ENCODE results near the gene NDNF.
A peak's percentile ranks its signal among the peaks of the same experiment; 100 is the strongest.

Gene NDNF, protein sequence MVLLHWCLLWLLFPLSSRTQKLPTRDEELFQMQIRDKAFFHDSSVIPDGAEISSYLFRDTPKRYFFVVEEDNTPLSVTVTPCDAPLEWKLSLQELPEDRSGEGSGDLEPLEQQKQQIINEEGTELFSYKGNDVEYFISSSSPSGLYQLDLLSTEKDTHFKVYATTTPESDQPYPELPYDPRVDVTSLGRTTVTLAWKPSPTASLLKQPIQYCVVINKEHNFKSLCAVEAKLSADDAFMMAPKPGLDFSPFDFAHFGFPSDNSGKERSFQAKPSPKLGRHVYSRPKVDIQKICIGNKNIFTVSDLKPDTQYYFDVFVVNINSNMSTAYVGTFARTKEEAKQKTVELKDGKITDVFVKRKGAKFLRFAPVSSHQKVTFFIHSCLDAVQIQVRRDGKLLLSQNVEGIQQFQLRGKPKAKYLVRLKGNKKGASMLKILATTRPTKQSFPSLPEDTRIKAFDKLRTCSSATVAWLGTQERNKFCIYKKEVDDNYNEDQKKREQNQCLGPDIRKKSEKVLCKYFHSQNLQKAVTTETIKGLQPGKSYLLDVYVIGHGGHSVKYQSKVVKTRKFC

DNA sequence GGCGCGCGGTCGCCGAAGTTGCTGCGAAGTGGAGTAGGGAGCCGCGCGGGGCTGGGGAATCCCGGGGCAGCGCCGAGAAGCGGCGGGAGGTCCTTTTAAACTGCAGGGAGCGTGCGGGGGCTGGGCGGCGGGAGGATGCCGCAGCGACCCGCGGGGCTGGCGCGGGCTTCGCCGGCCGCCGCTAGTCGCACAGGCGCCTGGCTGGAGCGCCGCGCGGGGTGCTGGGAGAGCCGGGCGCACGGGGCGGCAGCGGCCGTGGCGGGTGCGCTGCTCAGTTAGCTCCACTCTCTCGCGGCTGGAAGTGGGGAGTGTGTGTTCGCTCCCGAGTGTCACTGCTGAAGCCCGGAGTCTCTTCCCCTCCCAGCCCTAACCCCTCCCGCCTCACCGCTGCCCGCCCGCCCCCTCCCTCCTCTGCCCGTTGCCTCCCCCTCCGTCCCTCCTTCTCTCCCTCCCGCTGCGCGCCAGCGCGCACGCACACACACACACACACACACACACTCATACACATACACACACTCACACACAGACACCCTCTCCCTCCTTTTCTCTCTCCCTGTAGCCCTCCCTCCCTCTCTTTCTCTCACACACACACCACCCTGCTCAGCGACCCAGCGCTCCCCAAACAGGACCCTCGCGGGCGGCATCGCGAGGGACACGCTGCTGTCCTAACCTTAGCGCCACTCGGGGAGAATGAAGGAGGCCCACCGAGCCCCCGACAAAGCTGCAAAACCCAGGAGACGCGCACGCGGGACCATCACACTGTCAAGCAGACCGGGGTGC is at the start of gene NDNF:
Gene NDNF (minus strand): TSS at position 312 of the 780 bp plus-strand sequence. CDS start 26,698 bp downstream, outside the sequence.
- Histone ChIP-seq H3K4me1 (ENCODE audit: control insufficient read depth, insufficient read depth, low read length) (peaks cover 14% of the 10 kb centered on the region), H3K9me3 (ENCODE audit: control insufficient read depth in 2 of 2, low read length in 2 of 2) (no peaks in the 10 kb centered on the region), H3K36me3 (ENCODE audit: control insufficient read depth in 2 of 2, insufficient read depth in 2 of 2, low read length in 2 of 2) (no peaks in the 10 kb centered on the region), H3K9ac (ENCODE audit: low read length in 2 of 2) (peak within 1 kb of the TSS; percentile 48 to 50), H3K27ac (ENCODE audit: low read length) (peak within 1 kb of the TSS; percentile 32), H3K27me3 (ENCODE audit: control insufficient read depth in 1 of 2, insufficient read depth in 2 of 2, low read length in 2 of 2) (peaks cover 3 to 6% of the 10 kb centered on the region in 2 donors), H3K4me3 (ENCODE audit: low read length in 2 of 2) (peak within 1 kb of the TSS; percentile 82 to 84)

DNA sequence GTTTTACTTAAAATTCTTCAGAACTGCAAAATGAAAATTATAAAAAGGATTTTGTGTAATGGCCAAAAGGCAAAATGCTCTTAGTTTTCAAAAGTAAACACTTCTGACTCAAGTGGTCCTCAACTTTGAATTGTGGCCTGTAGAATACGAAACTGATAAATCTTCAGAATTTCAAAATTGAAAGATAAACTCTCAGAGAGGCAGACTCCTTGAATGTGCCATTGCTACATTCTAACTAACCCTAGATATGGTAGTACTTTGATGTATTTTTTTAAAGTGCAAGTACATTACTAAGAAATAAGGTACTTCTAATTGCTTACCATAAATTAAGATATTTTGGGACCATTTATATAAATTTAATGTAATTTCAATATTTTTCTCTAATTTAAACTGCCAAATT is 47.4 kb upstream of the NDNF start:
- no peaks in the 10 kb centered on the region for H3K36me3 ChIP-seq (ENCODE audit: control insufficient read depth in 2 of 2, insufficient read depth in 2 of 2, low read length in 2 of 2)
- H3K9me3 ChIP-seq (ENCODE audit: control insufficient read depth in 2 of 2, low read length in 2 of 2) = no peaks in the 10 kb centered on the region
- H3K27ac ChIP-seq (ENCODE audit: low read length) = no peak overlapping the region
- no peak overlapping the region for H3K4me3 ChIP-seq (ENCODE audit: low read length in 2 of 2)
- H3K9ac ChIP-seq (ENCODE audit: low read length in 2 of 2) = no peak overlapping the region
- H3K27me3 ChIP-seq (ENCODE audit: control insufficient read depth in 1 of 2, insufficient read depth in 2 of 2, low read length in 2 of 2) = no peaks in the 10 kb centered on the region
- H3K4me1 ChIP-seq (ENCODE audit: control insufficient read depth, insufficient read depth, low read length) = no peaks in the 10 kb centered on the region

DNA sequence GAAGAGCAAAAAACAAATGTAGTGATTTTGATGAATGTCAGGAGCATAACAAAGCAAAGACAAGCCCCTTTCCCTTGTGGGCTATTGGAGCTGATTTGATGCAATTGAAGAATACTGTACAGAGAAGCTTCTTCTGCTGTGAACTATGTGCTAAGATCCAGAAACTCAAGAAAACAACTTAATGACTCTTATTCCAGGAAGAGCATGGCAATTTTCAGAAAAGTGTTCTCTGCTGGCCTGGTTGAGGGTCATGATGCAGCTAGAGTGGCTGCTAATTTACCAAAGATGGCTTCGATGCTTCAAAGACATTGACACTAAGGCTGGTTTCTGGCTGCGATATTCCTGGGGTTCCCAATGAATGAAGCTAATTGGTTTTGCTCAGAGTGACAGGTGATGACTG is 46.0 kb upstream of the NDNF start:
- H3K36me3 ChIP-seq (ENCODE audit: control insufficient read depth in 2 of 2, insufficient read depth in 2 of 2, low read length in 2 of 2) = no peaks in the 10 kb centered on the region
- H3K4me1 ChIP-seq (ENCODE audit: control insufficient read depth, insufficient read depth, low read length) = no peaks in the 10 kb centered on the region
- H3K9me3 ChIP-seq (ENCODE audit: control insufficient read depth in 2 of 2, low read length in 2 of 2) = no peaks in the 10 kb centered on the region
- H3K27me3 ChIP-seq (ENCODE audit: control insufficient read depth in 1 of 2, insufficient read depth in 2 of 2, low read length in 2 of 2) = no peaks in the 10 kb centered on the region
- no peak overlapping the region for H3K4me3 ChIP-seq (ENCODE audit: low read length in 2 of 2)
- no peak overlapping the region for H3K9ac ChIP-seq (ENCODE audit: low read length in 2 of 2)
- no peak overlapping the region for H3K27ac ChIP-seq (ENCODE audit: low read length)

DNA sequence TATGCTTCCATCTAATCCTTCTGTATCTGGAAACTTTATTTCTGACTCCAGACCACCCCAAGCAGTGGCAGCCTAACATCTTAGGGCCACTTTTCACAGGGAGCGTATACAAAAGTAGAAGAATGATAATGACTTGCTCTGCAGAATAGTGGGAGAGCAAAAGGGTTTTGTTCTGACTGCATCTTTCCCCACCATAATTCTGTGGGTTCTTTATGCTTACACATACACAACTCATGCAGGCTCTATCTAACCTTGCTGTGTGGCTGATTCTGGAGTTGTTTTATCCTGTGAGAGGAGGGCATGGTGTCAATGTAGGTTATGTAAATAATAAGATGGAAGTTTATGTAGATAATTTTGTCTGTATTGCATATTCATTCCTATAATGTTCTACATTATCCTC is 42.4 kb upstream of the NDNF start:
- no peaks in the 10 kb centered on the region for H3K27me3 ChIP-seq (ENCODE audit: control insufficient read depth in 1 of 2, insufficient read depth in 2 of 2, low read length in 2 of 2)
- H3K4me3 ChIP-seq (ENCODE audit: low read length in 2 of 2) = no peak overlapping the region
- no peaks in the 10 kb centered on the region for H3K36me3 ChIP-seq (ENCODE audit: control insufficient read depth in 2 of 2, insufficient read depth in 2 of 2, low read length in 2 of 2)
- no peaks in the 10 kb centered on the region for H3K9me3 ChIP-seq (ENCODE audit: control insufficient read depth in 2 of 2, low read length in 2 of 2)
- no peak overlapping the region for H3K27ac ChIP-seq (ENCODE audit: low read length)
- H3K4me1 ChIP-seq (ENCODE audit: control insufficient read depth, insufficient read depth, low read length) = no peaks in the 10 kb centered on the region
- H3K9ac ChIP-seq (ENCODE audit: low read length in 2 of 2) = no peak overlapping the region

DNA sequence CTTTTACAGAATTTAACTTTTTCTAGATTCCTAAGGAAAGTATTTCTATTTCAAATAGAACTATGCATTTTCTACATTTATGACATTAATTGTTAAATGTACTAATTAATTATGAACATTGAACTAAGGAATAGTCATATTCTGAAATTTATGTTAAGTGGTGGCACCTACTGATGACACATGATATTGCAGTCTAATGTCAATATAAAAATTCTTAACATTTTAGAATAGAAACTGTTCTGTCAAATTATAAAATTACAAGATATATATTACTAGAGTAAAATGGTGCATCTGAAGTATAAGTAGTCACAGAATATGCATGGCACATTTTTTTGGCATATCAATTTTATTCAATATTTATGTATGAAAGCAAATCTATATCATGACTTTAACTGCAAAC is 40.2 kb upstream of the NDNF start:
- Histone ChIP-seq H3K4me3 (ENCODE audit: low read length in 2 of 2) (no peak overlapping the region), H3K27ac (ENCODE audit: low read length) (no peak overlapping the region), H3K4me1 (ENCODE audit: control insufficient read depth, insufficient read depth, low read length) (no peaks in the 10 kb centered on the region), H3K36me3 (ENCODE audit: control insufficient read depth in 2 of 2, insufficient read depth in 2 of 2, low read length in 2 of 2) (no peaks in the 10 kb centered on the region), H3K9ac (ENCODE audit: low read length in 2 of 2) (no peak overlapping the region), H3K9me3 (ENCODE audit: control insufficient read depth in 2 of 2, low read length in 2 of 2) (no peaks in the 10 kb centered on the region), H3K27me3 (ENCODE audit: control insufficient read depth in 1 of 2, insufficient read depth in 2 of 2, low read length in 2 of 2) (no peaks in the 10 kb centered on the region)

DNA sequence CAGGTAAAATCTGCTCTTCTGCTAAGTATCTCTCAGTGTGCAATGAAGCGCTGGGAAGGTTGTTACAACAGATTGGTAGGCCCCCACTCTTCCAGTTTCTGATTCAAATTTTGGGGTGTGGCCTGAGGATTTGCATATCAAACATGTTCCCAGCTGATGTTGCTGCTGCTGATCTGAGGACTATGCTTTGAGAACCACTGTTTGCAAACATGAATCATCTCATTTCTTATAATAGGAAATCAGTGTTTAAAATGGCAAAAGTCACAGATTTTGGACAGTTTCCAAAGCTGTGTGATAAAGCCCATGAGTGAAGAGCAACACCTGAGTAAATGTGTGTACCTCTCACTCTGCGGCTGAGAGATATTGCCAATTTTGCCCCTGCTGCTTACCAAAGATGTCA is 36.2 kb upstream of the NDNF start:
- Histone ChIP-seq H3K27me3 (ENCODE audit: control insufficient read depth in 1 of 2, insufficient read depth in 2 of 2, low read length in 2 of 2) (no peaks in the 10 kb centered on the region), H3K36me3 (ENCODE audit: control insufficient read depth in 2 of 2, insufficient read depth in 2 of 2, low read length in 2 of 2) (no peaks in the 10 kb centered on the region), H3K9ac (ENCODE audit: low read length in 2 of 2) (no peak overlapping the region)

DNA sequence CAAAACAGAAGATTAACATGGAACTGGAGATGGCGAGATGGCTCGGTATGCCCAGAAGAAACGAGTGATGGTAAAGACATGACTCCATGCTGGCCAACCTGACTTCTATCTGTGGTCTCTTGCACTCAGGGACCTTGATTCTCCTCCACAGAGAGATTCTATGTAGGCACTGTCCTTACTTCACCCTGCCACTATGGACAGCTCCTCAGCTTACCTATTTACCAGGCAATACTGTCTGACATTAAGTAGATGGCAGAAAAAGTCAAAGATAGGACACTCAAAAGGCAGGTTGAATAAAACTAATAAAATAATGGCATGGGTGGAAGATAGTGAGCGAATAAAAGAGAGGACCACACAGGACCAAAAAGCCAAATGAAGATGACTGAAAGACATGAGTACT is 35.2 kb upstream of the NDNF start:
- Histone ChIP-seq H3K36me3 (ENCODE audit: control insufficient read depth in 2 of 2, insufficient read depth in 2 of 2, low read length in 2 of 2) (no peaks in the 10 kb centered on the region), H3K4me3 (ENCODE audit: low read length in 2 of 2) (no peak overlapping the region), H3K9me3 (ENCODE audit: control insufficient read depth in 2 of 2, low read length in 2 of 2) (no peaks in the 10 kb centered on the region), H3K4me1 (ENCODE audit: control insufficient read depth, insufficient read depth, low read length) (no peaks in the 10 kb centered on the region), H3K27ac (ENCODE audit: low read length) (no peak overlapping the region), H3K9ac (ENCODE audit: low read length in 2 of 2) (no peak overlapping the region), H3K27me3 (ENCODE audit: control insufficient read depth in 1 of 2, insufficient read depth in 2 of 2, low read length in 2 of 2) (no peaks in the 10 kb centered on the region)

More for the DNA sequence above, 36.2 kb upstream of the NDNF start:
- no peak overlapping the region for H3K27ac ChIP-seq (ENCODE audit: low read length)
- H3K4me1 ChIP-seq (ENCODE audit: control insufficient read depth, insufficient read depth, low read length) = no peaks in the 10 kb centered on the region
- no peak overlapping the region for H3K4me3 ChIP-seq (ENCODE audit: low read length in 2 of 2)
- no peaks in the 10 kb centered on the region for H3K9me3 ChIP-seq (ENCODE audit: control insufficient read depth in 2 of 2, low read length in 2 of 2)

DNA sequence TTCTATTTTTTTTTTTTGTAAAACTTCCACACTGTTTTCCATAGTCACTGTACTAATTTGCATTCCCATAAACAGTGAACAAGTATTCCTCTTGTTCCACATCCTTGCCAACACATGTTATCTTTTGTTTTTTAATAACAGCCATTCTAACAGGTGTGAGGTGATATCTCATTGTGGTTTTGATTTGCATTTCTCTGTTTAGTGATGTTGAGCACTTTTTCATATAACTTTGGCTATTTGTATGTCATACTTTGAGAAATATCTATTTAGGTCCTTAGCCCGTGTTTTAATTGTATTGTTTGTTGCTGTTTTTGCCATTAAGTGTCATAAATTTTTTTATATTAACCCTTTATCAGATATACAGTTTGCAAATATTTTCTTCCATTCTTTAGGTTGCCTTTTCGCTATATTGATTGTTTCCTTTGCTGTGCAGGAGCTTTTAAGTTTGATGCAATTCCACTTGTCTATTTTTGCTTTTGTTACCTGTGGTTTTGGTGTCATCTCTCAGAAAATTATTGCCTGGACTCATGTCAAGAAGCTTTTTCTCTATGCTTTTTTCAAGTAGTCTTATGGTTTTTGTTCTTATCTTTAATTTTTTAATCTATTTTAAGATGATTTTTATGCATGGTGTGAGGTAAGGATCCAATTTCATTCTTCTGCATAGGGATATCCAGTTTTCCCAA is 27.9 kb upstream of the NDNF start:
- H3K27me3 ChIP-seq (ENCODE audit: control insufficient read depth in 1 of 2, insufficient read depth in 2 of 2, low read length in 2 of 2) = no peaks in the 10 kb centered on the region
- no peaks in the 10 kb centered on the region for H3K9me3 ChIP-seq (ENCODE audit: control insufficient read depth in 2 of 2, low read length in 2 of 2)
- no peaks in the 10 kb centered on the region for H3K4me1 ChIP-seq (ENCODE audit: control insufficient read depth, insufficient read depth, low read length)
- no peaks in the 10 kb centered on the region for H3K36me3 ChIP-seq (ENCODE audit: control insufficient read depth in 2 of 2, insufficient read depth in 2 of 2, low read length in 2 of 2)
- no peak overlapping the region for H3K9ac ChIP-seq (ENCODE audit: low read length in 2 of 2)
- H3K4me3 ChIP-seq (ENCODE audit: low read length in 2 of 2) = no peak overlapping the region
- H3K27ac ChIP-seq (ENCODE audit: low read length) = no peak overlapping the region

DNA sequence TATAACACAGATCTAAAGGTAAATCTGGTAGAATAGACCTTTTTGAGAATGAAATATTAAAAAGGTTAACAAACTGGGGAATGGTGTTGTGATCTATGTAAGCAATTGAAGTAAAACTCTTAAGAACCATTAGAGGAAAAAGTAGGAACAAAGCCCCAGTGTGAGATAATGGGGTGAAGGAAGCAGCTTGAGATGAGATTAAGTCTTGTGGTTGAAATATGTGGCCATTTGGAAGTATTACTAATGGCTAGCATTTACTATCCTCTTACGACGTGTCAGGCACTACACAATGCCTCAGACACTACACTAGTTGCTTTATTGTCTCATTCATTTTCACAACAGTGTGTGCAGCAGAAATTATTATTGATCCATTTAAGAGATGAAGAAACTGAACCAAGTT is 25.9 kb upstream of the NDNF start:
- H3K9ac ChIP-seq (ENCODE audit: low read length in 2 of 2) = no peak overlapping the region
- H3K4me3 ChIP-seq (ENCODE audit: low read length in 2 of 2) = no peak overlapping the region
- no peaks in the 10 kb centered on the region for H3K9me3 ChIP-seq (ENCODE audit: control insufficient read depth in 2 of 2, low read length in 2 of 2)
- no peaks in the 10 kb centered on the region for H3K36me3 ChIP-seq (ENCODE audit: control insufficient read depth in 2 of 2, insufficient read depth in 2 of 2, low read length in 2 of 2)
- no peaks in the 10 kb centered on the region for H3K4me1 ChIP-seq (ENCODE audit: control insufficient read depth, insufficient read depth, low read length)
- H3K27ac ChIP-seq (ENCODE audit: low read length) = no peak overlapping the region
- no peaks in the 10 kb centered on the region for H3K27me3 ChIP-seq (ENCODE audit: control insufficient read depth in 1 of 2, insufficient read depth in 2 of 2, low read length in 2 of 2)

DNA sequence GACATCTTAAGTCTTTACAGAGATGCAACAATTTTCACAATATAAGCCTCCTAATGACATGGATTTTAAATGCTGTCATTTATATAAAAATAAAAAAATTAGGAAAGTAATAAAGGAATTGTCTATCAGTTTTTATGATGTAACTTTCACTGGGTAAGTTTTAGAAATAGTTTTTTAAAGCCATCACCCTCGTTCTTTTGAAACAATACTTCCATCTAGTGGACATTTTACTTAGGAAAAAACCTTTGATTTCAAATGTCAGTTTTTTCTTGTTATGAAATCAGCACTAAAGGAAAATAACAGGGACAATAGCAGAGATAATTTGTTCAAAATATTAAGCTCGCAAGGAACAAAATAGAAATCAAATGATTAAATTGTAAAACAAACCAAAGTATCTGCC is 24.3 kb upstream of the NDNF start:
- Histone ChIP-seq H3K9ac (ENCODE audit: low read length in 2 of 2) (no peak overlapping the region), H3K9me3 (ENCODE audit: control insufficient read depth in 2 of 2, low read length in 2 of 2) (no peaks in the 10 kb centered on the region), H3K36me3 (ENCODE audit: control insufficient read depth in 2 of 2, insufficient read depth in 2 of 2, low read length in 2 of 2) (no peaks in the 10 kb centered on the region), H3K27ac (ENCODE audit: low read length) (no peak overlapping the region), H3K4me1 (ENCODE audit: control insufficient read depth, insufficient read depth, low read length) (no peaks in the 10 kb centered on the region), H3K27me3 (ENCODE audit: control insufficient read depth in 1 of 2, insufficient read depth in 2 of 2, low read length in 2 of 2) (no peaks in the 10 kb centered on the region), H3K4me3 (ENCODE audit: low read length in 2 of 2) (no peak overlapping the region)
